ENCODE data around the gene SSTR3.
A peak's percentile ranks its signal among the peaks of the same experiment; 100 is the strongest.

SSTR3 gene

GRCh38 chr22:37193629-37194191, 18.6 kb downstream of the SSTR3 start:
- FAIRE-seq, result peak; percentile 31

DNA sequence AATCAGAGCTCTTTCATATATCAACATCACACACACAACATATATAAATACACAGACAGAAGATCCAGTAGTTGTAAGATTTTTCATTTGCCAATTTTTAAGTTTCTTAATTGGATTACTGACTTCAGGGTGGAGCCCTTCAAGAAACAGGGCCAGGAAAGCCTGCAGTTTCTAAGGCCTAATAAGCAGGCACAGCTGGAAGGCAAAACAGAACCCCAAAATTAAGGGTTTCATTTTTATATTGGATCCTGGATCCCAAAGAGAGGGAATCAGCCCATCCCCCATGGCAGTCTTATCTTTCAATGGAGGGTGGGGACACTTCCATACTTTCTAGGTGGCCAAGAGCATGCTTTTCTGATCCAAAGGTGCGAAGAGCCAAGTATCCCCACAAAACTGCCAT, 19.5 kb downstream of the SSTR3 start:
- FAIRE-seq, result no peak

DNA sequence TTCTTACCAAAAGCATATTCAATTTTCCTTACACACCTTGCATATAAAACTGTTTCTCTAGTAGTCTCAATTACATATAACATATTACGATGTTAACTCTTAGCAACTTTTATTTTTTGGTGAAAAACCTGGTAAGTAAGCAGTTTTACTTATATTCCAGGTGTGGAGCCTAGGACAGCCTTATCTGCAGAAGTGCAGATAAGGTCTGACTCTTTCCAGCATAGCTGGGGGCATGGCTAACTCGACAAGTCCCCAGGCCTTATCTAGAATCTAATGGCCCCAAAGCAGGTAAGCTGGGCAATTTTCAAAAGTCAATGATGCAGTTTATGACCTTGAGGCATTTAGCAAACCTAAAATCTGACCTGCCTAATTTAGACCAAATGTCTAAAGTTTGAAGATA, 20.1 kb downstream of the SSTR3 start:
- FAIRE-seq, result no peak

- no peak for FAIRE-seq
Observed at GRCh38 chr22:37190262-37190780, 22.0 kb downstream of the SSTR3 start.

GRCh38 chr22:37188901-37189466, 23.3 kb downstream of the SSTR3 start:
- FAIRE-seq, result no peak

DNA sequence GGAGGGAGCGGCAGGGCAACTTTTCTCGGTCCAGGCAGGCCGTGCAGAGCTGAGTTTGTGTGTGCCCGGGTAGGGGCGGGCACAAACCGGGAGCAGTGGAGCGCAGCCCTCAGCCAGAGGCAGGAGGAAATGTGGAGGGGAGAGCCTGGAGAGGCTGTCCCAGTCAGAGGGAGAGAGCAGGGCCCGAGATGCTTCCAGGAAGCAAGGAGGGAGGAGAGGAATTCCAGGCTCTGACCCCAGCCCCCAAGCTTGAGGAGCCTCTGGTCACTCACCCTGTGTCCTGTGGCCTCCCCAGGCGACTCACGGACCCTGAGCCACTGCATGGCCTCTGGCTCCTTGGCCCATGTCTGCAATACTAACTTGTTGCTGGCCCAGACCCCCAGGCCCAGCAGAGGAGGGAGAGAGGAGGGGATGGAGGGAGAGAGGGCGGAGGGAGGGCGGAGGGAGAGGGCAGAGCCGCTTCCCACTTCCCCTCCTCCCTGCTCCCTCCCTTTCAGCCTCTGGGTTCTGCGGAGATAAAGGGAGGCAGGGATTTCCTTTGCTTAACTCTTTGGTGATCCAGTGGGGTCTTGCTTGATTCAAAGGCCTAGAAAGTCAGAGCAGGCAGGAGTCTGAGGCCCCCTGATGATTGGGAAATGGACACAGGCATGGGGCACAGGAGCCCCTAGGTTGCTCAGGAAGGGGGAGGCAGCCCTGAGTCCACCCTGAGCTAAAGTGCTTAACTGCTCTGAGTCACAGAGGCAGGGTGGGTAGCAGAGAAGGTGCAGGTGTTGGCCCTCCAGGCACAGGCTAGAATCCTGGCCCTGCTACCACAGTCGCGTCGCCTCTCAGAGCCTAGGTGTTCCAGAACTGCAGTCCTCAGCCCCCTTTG, 24.2 kb downstream of the SSTR3 start, which contains the start of gene C1QTNF6:
Gene C1QTNF6 (minus strand): TSS at position 357 of the 871 bp plus-strand sequence. CDS start 34 bp downstream, at position 323.
- FAIRE-seq, result no peak

GRCh38 chr22:37187552-37187890, 24.8 kb downstream of the SSTR3 start:
- FAIRE-seq, result no peak

DNA sequence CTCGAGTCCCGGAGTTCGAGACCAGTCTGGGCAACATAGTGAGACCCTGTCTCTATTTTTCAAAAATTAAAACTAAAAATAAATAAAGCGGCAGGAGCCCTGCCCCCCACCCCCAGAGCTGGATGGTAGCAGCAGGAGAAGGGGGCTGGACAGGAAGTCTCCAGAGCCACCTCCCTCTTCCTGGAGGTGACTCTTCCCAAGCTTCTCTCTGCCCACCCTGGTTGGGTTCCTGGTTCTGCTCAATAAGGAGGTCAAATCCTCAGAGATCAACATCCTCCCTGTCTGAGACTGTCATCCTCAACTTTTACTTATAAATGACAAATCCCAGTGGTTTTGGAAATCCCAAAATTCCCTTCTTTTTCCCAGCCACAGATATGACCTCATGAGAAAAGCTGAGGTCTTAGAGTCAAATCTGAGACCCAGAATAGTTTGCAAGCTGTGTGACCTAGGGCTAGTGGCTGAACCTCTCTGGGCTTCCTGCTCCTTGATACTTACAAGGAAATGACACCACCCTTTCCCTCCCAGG, 25.2 kb downstream of the SSTR3 start:
- no peak for FAIRE-seq

DNA sequence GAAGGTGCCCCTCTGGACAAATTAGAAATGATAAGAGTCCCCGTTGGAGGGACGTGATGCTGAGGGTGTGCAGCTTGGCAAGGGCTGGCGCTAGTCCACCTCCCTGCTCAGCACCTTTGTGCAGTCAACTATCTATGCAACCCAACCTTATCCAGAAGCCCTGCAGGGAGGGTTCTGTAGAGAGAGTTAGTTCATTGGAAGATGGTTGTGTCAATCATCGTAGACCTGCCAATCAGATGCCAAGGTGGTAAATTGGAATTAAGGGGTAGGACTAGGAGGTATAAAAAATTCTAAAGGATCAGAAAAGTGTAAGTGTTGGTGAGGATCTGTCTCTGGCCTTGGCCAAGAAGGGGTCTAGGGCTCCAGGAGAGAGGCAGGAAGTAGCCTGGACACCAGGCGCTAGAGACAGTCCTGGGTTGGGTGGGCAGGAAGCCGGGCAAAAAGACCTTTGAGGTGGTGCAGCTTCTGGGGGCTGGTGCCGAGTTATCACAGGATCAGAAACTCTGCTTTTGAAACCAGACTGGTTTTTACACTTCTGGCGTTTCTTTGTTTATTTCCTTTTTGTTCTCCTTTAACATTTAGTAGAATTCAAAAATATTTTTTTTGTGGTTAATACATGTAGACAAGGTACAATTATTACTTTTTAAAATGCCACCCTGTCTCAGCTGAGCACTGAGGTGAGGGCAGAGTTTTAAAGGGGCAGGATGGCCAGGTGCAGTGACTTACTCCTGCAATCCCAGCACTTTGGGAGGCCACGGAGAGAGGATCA, 25.9 kb downstream of the SSTR3 start:
- no peak for FAIRE-seq

DNA sequence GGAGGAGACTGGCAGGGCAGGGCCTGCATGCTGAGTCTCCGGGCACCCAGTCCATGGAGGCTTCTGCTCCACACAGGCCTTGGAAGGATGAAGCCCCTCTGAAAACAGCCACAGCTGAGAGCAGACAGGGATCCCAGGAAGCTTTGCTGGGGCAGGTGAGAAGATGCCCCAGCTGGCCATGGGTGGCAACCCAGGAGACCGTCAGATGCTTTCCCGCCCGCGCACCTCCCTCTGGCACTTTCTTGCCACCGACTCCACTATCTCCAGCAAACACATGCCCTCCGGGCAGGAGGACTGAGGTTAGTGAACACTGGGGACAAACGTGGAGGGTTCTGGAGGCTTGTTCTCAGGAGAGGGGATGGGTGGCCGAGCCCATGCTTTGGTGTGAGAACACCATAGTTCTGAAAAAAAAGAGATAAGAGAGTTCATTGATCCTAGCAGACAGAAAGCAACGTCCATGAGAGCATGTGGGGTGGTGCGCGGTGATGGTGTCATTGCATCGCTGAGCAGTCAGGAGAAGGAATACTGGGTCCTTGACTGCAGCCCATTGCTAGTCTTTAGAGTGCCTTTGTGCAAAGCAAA, 26.5 kb downstream of the SSTR3 start:
- FAIRE-seq, result no peak

DNA sequence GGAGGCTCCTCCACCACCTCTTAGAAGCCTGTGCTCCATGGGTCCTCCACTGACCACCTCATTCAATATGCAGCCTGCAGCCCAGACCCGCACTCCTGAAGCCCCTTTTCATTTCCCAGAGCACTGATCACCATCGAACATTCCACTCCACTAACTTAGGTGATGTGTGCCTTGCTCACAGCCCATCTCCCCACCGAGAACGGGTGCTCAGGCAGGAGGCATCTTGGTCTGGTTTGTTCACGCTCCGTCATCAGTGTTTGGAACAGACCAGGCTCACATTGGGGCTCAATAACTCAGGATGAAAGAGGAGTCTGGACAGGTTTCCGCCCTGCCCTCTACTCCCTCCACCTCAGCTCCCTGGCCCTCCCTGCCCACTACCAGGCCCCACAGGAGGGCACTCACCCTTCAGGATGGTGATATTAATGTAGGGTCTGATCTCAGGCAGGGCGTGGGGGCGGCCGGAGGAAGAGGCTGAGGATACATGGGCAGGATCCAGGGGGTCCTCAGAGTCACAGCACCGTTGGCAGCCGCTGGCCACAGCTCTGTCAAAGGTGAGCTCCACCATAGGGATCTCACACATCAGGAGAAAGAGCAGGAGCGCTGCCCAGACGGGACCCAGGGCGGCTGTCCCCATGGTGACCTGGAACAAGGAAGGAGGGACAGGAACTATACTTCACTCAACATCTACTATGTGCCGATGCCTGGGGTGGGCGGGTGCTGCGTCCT, 27.3 kb downstream of the SSTR3 start:
- no peak for FAIRE-seq

DNA sequence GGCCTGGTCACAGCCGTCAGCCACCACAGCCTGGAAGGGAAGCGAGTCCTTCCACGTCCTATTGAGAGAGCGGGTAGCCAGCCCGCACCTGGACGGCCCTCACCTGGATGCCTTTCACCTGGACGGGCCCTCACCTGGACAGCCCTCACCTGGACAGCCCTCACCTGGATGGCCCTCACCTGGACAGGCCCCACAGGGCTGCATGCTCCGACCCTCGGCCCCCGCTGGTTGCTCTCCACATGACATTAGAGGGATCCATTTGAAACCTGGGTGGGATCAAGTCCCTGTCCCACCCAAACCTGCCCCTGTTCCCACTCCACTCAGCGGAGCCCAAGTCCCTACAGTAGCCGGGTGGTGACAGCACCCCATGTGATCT, 27.9 kb downstream of the SSTR3 start:
- FAIRE-seq, result no peak

- FAIRE-seq, result no peak
Observed at GRCh38 chr22:37183432-37184379, 28.6 kb downstream of the SSTR3 start.

- no peak for FAIRE-seq
Observed at GRCh38 chr22:37182949-37183245, 29.4 kb downstream of the SSTR3 start.

DNA sequence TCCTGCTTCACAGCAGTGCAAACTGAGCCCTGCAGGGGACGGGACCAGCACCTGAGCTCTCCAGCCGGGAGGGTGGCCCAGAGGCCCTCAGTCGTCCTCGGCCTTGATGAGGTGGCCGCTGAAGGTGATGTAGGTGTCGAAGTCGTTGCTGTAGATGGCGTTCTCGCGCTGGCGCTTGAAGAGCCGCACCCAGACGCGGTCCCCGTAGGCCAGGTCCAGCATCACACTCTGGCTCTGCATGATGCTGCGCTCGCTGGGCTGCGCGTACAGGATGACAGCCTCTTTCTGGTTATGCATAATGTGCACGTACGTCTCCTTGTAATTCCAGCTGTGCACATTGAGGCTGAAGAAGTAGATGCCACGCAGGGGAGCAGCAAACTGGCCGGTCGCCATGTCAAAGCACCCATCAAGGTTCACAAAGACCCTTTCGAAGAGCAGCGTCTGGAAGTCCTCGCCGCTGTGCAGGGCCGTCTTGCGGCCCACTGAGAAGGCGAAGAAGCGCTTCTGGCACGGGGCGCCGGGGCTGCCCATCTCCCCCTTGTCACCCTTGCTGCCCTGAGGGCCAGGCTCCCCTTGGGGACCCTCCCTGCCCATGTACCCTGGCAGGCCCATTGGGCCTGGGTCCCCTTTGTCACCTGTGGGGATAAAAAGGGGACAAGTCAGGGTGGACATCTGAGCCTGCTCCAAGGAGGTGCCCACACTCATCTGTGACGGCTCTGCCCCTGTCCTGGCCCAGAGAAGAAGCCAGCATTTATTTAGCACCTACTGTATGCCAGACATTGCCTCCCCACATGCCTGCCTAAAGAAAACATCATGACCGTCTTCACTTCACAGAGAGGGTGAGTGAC, 30.0 kb downstream of the SSTR3 start:
- no peak for FAIRE-seq

DNA sequence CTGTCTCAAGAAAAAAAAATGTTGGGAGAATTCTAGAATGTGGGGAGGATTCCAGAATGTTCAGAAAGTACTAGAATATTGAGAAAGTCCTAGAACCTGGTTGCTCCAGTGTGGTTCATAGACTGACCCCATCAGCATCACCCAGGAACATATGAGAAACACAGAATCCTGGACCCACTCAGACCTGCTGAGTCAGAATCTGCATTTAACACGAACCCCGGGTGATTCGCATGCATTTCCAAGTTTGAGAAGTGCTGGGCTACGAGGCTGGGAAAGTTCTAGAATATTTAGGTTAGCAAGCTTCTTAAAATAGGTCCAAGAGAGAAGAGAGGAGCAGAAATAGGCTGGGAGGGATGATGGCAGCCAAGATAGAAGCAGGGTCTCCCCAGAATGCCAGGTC, 30.6 kb downstream of the SSTR3 start:
- no peak for FAIRE-seq

DNA sequence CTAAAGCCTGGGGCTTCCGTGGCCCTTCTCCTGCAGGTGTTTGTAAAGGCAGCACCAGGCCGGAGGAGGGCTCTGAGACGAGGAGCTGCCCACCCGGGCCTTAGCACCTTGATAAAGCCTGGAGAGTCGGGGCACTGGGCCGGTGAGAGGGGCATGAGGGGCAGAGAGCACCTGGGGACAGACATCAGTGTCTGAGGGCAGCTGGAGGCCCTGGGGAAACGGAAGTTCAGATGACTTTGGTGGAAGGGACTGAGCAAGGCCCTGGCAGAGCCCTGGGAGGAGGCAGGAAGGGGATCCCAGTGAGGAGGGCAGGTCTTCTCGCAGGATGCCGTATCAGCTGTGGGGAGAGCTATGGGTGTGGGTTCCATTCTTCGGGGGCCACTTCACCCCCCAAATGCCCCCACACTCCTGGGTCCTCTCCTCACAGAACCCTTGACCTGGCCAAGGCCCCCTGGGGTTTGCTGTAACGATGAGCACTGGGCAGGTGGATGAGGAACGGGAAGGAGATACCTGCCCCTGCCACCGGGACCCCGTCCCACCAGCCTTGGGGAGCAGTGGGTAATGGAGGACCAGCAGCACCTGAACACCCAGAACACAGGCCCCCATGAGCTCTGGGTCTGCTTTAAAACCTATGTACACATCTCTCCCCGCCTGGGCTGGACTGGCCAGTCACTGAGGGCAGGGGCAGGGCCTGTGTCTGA, 31.6 kb downstream of the SSTR3 start:
- no peak for FAIRE-seq

- no peak for FAIRE-seq
Observed at GRCh38 chr22:37179622-37180420, 32.5 kb downstream of the SSTR3 start.
